Measurements from ENCODE around the gene ADAM12.

GRCh38 chr10:126408953-126409641, 20.8 kb upstream of the ADAM12 start:
- TF ChIP-seq, protein P1, sequence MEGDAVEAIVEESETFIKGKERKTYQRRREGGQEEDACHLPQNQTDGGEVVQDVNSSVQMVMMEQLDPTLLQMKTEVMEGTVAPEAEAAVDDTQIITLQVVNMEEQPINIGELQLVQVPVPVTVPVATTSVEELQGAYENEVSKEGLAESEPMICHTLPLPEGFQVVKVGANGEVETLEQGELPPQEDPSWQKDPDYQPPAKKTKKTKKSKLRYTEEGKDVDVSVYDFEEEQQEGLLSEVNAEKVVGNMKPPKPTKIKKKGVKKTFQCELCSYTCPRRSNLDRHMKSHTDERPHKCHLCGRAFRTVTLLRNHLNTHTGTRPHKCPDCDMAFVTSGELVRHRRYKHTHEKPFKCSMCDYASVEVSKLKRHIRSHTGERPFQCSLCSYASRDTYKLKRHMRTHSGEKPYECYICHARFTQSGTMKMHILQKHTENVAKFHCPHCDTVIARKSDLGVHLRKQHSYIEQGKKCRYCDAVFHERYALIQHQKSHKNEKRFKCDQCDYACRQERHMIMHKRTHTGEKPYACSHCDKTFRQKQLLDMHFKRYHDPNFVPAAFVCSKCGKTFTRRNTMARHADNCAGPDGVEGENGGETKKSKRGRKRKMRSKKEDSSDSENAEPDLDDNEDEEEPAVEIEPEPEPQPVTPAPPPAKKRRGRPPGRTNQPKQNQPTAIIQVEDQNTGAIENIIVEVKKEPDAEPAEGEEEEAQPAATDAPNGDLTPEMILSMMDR (IDR thresholded peaks at IDR 0.05; ENCODE audit: insufficient read depth, low read depth, low read length), result no peak
- TF ChIP-seq EZH2 (IDR thresholded peaks at IDR 0.05; ENCODE audit: insufficient read depth, low read length), result no peak

Data from astrocyte (in vitro differentiated cells and primary cell).